Hematopoietic multipotent progenitor cell treated with erythropoietin and hydrocortisone succinate and interleukin-3 and kit ligand, for 17 days (in vitro differentiated cells): ENCODE results near the gene MAP4K3.
"Not testable (repeated sequence)": the region's sequence is repeated elsewhere in the genome, so short reads cannot be mapped to it uniquely, and the experiment has no call there.

Experiments used
- DNase-seq: peaks from one replicate; pipeline ENCODE4 v3.0.0-alpha.2; 2015; ENCODE audit warnings: low spot score

MAP4K3 gene

GRCh38 chr2:39408351-39409136, 28.5 kb downstream of the MAP4K3 start:
- DNase-seq: no peak

GRCh38 chr2:39407516-39408296, 29.4 kb downstream of the MAP4K3 start:
- DNase-seq: no peak

DNA sequence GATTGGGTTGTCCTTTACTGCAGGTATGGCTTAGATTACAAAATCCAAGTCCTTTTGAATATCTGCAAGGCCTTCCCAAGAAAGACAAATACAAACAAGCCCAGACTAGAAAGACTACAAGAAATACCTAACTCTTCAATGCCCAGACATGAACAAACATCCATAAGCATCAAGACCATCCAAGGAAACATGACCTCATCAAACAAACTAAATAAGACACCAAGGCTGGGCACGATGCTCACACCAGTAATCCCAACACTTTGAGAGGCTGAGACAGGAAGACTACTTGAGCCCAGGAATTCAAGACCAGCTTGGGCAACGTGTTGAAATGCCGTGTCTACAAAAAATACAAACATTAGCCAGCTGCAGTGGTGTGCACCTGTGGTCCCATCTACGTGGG, 31.7 kb downstream of the MAP4K3 start:
- no peak for DNase-seq

GRCh38 chr2:39403311-39403710, 33.8 kb downstream of the MAP4K3 start:
- DNase-seq: no peak

DNA sequence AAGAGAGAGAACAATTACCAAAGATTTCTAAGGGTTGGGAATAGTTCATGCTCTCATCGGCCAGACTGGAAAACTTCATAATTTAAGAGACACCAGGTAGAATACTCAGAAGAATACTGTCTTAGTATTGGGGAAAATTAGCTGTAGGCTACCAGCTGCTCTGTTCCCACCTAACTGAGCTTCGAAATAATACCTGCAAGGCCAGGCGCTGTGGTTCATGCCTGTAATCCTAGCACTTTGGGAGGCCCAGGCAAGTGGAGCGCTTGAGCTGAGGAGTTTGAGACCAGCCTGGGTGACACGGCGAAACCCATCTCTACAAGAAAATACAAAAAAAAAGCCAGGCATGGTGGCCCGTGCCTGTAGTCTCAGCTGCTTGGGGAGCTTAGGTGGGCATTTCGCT, 35.8 kb downstream of the MAP4K3 start:
- no peak for DNase-seq

DNA sequence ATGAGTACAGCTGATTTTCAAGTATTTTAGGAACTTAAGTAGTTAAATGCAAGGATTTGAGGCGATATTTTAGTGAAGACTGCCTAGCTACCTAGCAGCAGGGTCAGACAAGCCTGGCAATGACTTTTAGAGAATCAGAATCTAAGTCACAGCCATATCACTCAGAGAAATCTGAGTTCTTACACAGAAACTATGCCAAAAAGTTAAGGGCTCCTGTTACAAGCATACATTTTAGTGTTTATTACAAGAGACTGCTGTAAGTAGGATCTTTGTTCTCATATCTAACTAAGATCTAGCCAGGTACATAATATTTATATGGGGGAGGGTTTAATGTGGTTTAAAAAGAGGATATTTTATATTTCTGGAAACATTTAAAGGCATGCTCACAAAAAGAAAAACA, 37.5 kb downstream of the MAP4K3 start:
- no peak for DNase-seq

DNA sequence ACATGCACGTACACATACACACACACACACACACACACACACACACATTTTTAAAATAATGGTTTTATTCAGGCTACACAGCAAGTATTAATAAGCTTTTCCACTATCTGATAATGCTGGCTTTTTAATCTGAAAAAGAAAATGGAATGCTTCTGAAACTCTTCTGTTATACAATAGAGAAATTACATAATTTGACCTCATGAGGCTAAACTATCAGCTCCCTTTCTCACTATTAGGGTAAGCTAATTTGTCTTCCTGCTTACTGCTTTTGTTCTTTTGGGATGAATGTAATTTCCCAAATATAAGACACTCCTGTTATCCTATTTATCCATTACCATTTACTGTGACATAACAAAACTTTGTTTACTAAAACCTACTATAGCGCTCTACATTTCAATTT, 41.8 kb downstream of the MAP4K3 start:
- no peak for DNase-seq

GRCh38 chr2:39394516-39394961, 42.5 kb downstream of the MAP4K3 start:
- DNase-seq: no peak

GRCh38 chr2:39392672-39393071, 44.4 kb downstream of the MAP4K3 start:
- no peak for DNase-seq

DNA sequence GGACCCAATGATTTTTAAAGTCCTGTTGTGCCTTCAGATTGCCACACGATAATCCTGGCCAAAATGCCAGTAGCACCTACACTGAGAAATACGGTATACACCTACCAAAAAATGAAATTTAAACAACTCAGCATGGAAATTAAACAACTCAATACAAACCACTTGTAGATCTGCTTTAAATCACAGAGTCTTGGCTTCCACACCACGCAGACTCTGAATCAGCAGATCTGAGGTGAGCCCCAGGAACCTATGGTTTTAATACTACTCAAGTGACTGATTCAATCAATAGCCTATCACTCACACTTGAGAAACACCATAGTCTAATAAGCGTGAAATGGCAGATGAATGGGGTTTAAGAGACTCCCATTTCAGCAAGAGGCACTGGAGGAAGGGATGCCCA, 46.9 kb downstream of the MAP4K3 start:
- DNase-seq: no peak

DNA sequence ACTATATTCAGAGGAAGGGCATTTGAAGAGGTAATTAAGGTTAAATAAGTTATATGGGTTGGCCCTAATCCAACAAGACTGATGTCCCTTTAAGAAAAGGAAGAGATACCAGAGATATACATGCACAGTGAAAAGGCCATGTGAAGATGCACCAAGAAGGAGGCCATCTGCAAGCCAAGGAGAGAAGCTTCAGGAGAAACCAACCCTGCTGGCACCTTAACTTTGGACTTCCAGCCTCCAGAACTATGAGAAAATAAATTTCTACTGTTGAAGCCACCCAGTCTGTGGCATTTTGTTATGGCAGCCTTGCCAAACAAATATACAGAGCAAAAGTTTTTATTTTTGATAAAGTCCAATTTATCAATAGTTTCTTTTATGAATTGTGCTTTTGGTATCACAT, 51.0 kb downstream of the MAP4K3 start:
- no peak for DNase-seq

DNA sequence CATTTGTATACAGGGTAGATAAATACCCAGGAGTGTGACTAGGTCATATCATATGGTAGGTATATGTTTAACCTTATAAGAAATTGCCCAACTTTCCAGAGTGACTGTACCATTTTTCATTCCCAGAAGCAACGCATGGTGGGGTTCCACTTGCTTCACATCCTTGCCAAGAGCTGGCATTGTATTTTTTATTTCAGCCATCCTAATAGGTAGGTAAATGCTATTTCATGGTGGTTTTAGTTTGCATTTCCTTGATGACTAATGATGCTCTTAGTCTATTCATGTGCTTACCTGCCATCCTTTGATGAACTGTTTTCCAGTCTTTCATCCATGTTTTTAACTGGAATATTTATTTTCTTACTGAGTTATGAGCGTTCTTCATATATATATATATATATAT, 51.9 kb downstream of the MAP4K3 start:
- DNase-seq: no peak

GRCh38 chr2:39384071-39384470, 53.0 kb downstream of the MAP4K3 start:
- DNase-seq: not testable (repeated sequence)

DNA sequence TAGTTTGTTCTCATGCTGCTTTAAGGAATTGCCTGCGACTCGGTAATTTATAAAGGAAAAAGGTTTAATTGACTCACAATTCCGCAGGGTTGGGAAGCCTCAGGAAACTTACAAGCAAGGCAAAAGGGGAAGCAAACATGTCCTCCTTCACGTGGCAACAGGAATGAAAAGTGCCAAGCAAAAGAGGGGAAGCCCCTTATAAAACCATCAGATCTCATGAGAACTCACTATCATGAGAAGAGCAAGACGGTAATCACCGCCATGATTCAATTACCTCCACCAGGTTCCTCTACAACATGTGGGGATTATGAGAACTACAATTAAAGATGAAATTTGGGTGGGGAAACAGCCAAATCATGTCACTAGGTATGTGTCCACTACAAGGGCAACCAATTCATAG, 53.9 kb downstream of the MAP4K3 start:
- no peak for DNase-seq

DNA sequence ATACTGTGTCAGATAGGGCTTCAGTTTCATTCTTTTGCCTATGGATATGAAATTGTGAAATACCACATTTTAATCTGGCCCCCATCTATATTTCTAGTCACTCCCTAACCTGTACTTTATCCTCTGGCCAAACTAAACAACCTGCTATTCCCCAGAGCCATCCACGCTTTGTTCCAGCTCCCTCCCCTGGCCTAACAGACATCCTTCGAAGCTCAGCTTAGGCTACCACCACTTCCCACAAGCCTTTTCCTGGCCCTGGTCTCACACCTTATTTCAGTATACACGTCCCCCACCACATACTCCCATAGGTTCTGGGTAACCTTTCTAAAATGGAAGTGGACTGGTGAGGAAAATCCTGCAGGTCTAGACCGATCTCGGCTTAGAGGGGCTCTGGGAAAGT, 55.4 kb downstream of the MAP4K3 start:
- no peak for DNase-seq

- DNase-seq: no peak
Measured at GRCh38 chr2:39380525-39381150, 56.4 kb downstream of the MAP4K3 start.

- DNase-seq: peak; percentile 21
Measured at GRCh38 chr2:39379643-39380524, 57.2 kb downstream of the MAP4K3 start.

- no peak for DNase-seq
Measured at GRCh38 chr2:39378968-39379367, 58.1 kb downstream of the MAP4K3 start.

DNA sequence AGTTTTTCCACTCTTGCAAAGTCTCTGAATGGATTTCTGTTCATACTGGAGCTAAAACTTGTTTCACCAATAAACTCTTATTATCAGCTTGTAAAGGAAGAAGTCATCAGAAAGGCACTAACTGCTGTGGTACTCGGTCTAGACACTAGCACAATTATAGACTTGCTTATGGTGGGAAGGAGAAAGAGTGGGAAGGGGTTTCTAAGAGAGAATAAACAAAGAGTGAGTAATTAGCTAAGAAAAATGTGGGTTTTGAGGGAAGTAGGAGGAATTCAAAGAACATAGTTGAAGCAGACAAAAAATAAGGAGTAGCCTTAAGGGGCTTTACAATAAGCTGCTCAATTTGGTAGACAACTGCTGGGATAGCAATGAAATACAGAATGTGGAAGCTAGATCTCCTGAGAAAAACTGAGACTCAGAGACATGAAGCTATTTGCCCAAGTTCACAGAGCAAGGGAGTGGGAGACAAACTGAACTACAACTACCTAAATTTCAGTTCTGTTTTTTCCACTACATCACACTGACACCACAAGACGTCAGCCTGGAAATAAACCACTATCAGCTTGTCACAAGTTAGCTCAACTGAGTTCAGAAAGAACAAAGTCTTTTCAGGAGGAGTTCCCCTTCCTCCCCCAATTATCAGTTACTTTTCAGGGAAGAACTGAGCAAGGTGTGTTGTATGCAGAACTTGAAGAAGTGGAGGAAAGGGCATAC, 59.7 kb downstream of the MAP4K3 start:
- no peak for DNase-seq

DNA sequence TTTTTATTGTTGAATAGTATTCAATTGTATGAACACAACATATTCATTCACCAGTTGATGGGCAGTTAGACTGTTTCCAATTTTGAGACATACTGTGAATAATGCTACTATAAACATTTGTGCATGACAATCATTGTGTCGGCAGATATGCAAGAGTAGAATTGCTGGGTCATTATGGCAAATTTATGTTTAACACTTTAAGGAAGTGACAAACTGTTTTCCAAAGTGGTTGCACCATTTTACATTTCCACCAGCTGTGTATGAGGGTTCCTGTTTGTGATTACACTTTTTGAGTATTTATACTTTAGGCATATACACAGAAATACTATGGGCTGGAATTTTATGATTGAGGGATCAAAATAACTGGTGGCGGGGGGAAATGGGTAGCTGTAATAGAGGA, 61.2 kb downstream of the MAP4K3 start:
- DNase-seq: no peak

DNA sequence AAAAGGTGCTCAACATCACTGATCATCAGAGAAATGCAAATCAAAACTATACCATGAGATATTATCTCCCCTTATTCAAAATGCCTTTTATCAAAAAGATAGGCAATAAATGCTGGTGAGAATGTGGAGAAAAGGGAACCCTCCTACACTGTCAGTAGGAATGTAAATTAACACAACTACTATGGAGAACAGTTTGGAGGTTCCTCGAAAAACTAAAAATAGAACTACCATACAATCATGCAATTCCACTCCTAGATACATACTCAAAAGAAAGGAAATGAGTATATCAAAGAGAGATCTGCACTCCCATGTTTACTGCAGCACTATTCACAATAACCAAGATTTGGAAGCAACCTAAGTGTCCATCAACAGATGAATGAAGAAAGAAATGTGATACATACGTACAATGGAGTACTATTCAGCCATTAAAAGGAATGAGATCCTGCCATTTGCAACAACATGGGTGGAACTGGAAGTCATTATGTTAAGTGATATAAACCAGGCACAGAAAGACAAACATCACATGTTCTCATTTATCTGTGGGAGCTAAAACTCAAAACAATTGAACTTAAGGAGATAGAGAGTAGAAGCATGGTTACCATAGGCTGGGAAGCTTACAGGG, 63.8 kb downstream of the MAP4K3 start:
- DNase-seq: no peak
